Spleen (tissue), 11 donors: Measurements from ENCODE around the gene SEMA3F. TPM values are rescaled to one million over a fixed set of nuclear protein-coding genes. Genes with fewer than 3 reads are reported as not detected.

Experiments used
- DNase-seq: peaks from one replicate; pipeline ENCODE4 v3.0.0-alpha.2; 2020
- H3K27ac ChIP-seq, 8 donors: fragments of 200-600 bp; sonication (generic) in 7 of 8; 1 replicate in 4 of 8; 2 replicates in 4 of 8; pipeline versions ENCODE4 v1.5.0 to v1.8.0; 2016 to 2021; ENCODE audit warnings: inconsistent platforms in 4 of 8, mild to moderate bottlenecking in 4 of 8, moderate library complexity in 1 of 8
- H3K27me3 ChIP-seq, 7 donors: fragments of 200-600 bp; sonication (generic) in 6 of 7; replicated peaks in 1 of 7; 1 replicate in 4 of 7; 2 replicates in 3 of 7; pipeline versions ENCODE4 v1.5.0 to v1.8.0; 2016 to 2021; ENCODE audit warnings: inconsistent platforms in 3 of 7, mild to moderate bottlenecking in 1 of 7
- H3K36me3 ChIP-seq, 6 donors: fragments of 200-600 bp; sonication (generic) in 5 of 6; 1 replicate in 4 of 6; 2 replicates in 2 of 6; pipeline versions ENCODE4 v1.5.0 to v1.8.0; 2016 to 2021; ENCODE audit warnings: inconsistent platforms in 2 of 6
- H3K4me1 ChIP-seq, 6 donors: fragments of 200-600 bp; sonication (generic) in 5 of 6; 1 replicate in 3 of 6; 2 replicates in 3 of 6; pipeline versions ENCODE4 v1.5.0 to v1.8.0; 2016 to 2021; ENCODE audit warnings: inconsistent platforms in 3 of 6
- H3K4me3 ChIP-seq, 8 donors: fragments of 200-600 bp; sonication (generic) in 7 of 8; 1 replicate in 4 of 8; 2 replicates in 4 of 8; pipeline versions ENCODE4 v1.5.0 to v1.8.0; 2016 to 2021; ENCODE audit warnings: inconsistent platforms in 4 of 8, mild to moderate bottlenecking in 4 of 8, moderate library complexity in 2 of 8
- H3K9me3 ChIP-seq, 8 donors: fragments of 200-600 bp; sonication (generic) in 7 of 8; 1 replicate in 4 of 8; 2 replicates in 4 of 8; pipeline versions ENCODE4 v1.5.0 to v1.8.0; 2016 to 2021; ENCODE audit warnings: inconsistent platforms in 4 of 8
- POLR2A ChIP-seq, 3 donors: fragments of 450-650 bp; IDR thresholded peaks; one replicate each; pipeline ENCODE4 v1.5.1; 2017; ENCODE audit warnings: antibody characterized with exemption in 3 of 3, mild to moderate bottlenecking in 1 of 3
- POLR2AphosphoS5 ChIP-seq, 3 donors: sonication (generic); formaldehyde crosslinking; IDR thresholded peaks; one replicate each; pipeline ENCODE4 v1.5.1; 2017; ENCODE audit warnings: antibody characterized with exemption in 3 of 3
- WGBS, 5 donors: extraction: QIAGEN DNeasy Blood & Tissue Kit in 3 of 5; methylation state at CpG; one replicate each; pipeline versions ENCODE4 v1.1.5 to v1.1.7; 2013 to 2018; 5-methylcytosine and 5-hydroxymethylcytosine counted together
- intact Hi-C: fragments of 100-400 bp; cut with DNase I; formaldehyde crosslinking; loops from one replicate; pipeline ENCODE4 v1.15.0; 2023; ENCODE audit warnings: low total_unique reads
- polyA plus RNA-seq, 3 donors: library from polyadenylated mRNA; stranded (reverse); fragments of 200-250 nt; gene quantifications; one replicate each; pipeline ENCODE4 v1.2.1, GENCODE V29; 2013
- total RNA-seq, 7 donors: library from RNA; depleted of rRNA in 3 of 7; stranded (reverse); fragments of >200 nt in 3 of 7; fragmentation: NEBNext Ultra II Directional in 4 of 7; extraction: Animal tissue kit (Norgen Biotek cat#: 25700) in 4 of 7; gene quantifications; one replicate each; pipeline versions ENCODE4 v1.1.0 to v1.2.1, GENCODE V29; 2016 to 2021
- TF ChIP-seq, protein P1 (sequence below), 11 experiments: fragments of 200-600 bp in 7 of 11; fragments of 450-650 bp in 4 of 11; sonication (generic) in 4 of 11; IDR thresholded peaks in 8 of 11; conservative IDR thresholded peaks in 3 of 11; 1 replicate in 7 of 11; 2 replicates in 4 of 11; pipeline versions ENCODE4 v1.4.0 to v1.8.0; 2016 to 2021; ENCODE audit warnings: antibody characterized with exemption in 11 of 11, inconsistent platforms in 4 of 11, mild to moderate bottlenecking in 1 of 11
- donor health status: healthy with polysubstance abuse.
- donor health status: DM: no; HTN: no; CAD: no; lungs with moderate emphysema.
- donor health status: DM: no; HTN: no; CAD: no.
- donor health status: Bipolar disorder and iron deficiency.
- donor health status: healthy.
- donor health status: DM: no; HTN: no; CAD: no.
- donor health status: DM: yes; HTN: yes; CAD: no.

The SEMA3F gene
- total and polyA plus RNA-seq, 10 donors: 16.9 to 205 (median 77.9) TPM

DNA sequence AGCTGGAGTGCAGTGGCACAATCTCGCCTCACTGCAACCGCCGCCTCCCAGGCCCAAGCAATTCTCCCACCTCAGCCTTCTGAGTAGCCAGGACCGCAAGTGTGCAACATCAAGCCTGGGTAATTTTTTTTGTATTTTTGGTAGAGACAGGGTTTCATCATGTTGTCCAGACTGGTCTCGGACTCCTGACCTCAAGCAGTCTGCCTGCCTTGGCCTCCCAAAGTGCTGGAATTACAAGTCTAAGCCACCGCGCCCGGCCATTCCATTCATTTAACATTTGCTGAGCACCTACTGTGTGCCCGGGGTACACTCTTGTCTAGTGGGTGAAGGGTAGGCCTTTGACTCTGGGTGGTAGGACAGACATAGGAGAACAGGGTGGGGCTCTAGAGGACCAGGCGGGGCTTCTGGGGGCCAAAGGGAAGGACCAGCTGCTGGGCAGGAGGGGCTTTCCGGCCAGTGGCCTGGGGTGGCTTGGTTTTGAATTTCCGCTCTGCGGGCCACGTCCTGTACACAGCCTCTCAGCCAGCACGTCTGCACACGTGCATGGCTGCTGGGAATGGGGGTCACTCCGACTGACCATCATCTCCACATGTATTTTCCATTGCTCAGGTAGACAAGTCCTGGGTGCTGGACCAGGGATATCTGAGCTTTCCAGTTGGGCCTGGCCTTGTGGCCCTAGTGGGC lies 52.4 kb downstream of the SEMA3F start:
- Histone ChIP-seq H3K4me3 (no peak overlapping the region), H3K27ac (no peak overlapping the region), H3K4me1 (peaks cover 11 to 22% (median 16%) of the 10 kb centered on the region in 6 donors), H3K9me3 (no peaks in the 10 kb centered on the region), H3K27me3 (peaks cover 0 to 60% (median 40%) of the 10 kb centered on the region in 7 donors), H3K36me3 (no peaks in the 10 kb centered on the region)
- DNase-seq: no peak
- 87 to 93% (median 92%) methylated on average over 11 to 17 of the region's 17 CpGs for WGBS, 5 donors
- intact Hi-C loops: no loop called here
- TF ChIP-seq, protein P1, sequence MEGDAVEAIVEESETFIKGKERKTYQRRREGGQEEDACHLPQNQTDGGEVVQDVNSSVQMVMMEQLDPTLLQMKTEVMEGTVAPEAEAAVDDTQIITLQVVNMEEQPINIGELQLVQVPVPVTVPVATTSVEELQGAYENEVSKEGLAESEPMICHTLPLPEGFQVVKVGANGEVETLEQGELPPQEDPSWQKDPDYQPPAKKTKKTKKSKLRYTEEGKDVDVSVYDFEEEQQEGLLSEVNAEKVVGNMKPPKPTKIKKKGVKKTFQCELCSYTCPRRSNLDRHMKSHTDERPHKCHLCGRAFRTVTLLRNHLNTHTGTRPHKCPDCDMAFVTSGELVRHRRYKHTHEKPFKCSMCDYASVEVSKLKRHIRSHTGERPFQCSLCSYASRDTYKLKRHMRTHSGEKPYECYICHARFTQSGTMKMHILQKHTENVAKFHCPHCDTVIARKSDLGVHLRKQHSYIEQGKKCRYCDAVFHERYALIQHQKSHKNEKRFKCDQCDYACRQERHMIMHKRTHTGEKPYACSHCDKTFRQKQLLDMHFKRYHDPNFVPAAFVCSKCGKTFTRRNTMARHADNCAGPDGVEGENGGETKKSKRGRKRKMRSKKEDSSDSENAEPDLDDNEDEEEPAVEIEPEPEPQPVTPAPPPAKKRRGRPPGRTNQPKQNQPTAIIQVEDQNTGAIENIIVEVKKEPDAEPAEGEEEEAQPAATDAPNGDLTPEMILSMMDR (IDR thresholded peaks at IDR 0.05 in 8 of 11, conservative IDR thresholded peaks at IDR 0.05 in 3 of 11): no peak
- no peak for TF ChIP-seq POLR2A (IDR thresholded peaks at IDR 0.05)
- no peak for TF ChIP-seq POLR2AphosphoS5 (IDR thresholded peaks at IDR 0.05)

- Histone ChIP-seq H3K27me3 (peaks cover 0 to 47% (median 27%) of the 10 kb centered on the region in 7 donors), H3K4me3 (no peak overlapping the region), H3K4me1 (peaks cover 11 to 22% (median 16%) of the 10 kb centered on the region in 6 donors), H3K9me3 (no peaks in the 10 kb centered on the region), H3K27ac (no peak overlapping the region), H3K36me3 (no peaks in the 10 kb centered on the region)
- DNase-seq: no peak
- WGBS, 5 donors: 83 to 91% (median 87%) methylated on average over 10 to 14 of the region's 14 CpGs
- TF ChIP-seq, protein P1 (IDR thresholded peaks at IDR 0.05 in 8 of 11, conservative IDR thresholded peaks at IDR 0.05 in 3 of 11): no peak
- TF ChIP-seq POLR2A (IDR thresholded peaks at IDR 0.05) (no peak), POLR2AphosphoS5 (IDR thresholded peaks at IDR 0.05) (no peak)
- intact Hi-C loops: no loop called here
Measured at GRCh38 chr3:50208677-50209344, 53.7 kb downstream of the SEMA3F start.

GRCh38 chr3:50210176-50210509 lies 55.0 kb downstream of the SEMA3F start:
- intact Hi-C loops: no loop called here
- no peak overlapping the region for H3K27ac ChIP-seq
- no peak for DNase-seq
- peaks cover 7 to 12% (median 9%) of the 10 kb centered on the region in 6 donors for H3K4me1 ChIP-seq
- no peak overlapping the region for H3K4me3 ChIP-seq
- peaks cover 0 to 34% (median 14%) of the 10 kb centered on the region in 7 donors for H3K27me3 ChIP-seq
- 81 to 91% (median 87%) methylated on average over 5 of the region's 5 CpGs; no CpG with 5 or more reads in 1 of the 5 donors for WGBS, 5 donors
- no peak for TF ChIP-seq POLR2AphosphoS5 (IDR thresholded peaks at IDR 0.05)
- TF ChIP-seq, protein P1 (IDR thresholded peaks at IDR 0.05 in 8 of 11, conservative IDR thresholded peaks at IDR 0.05 in 3 of 11): no peak
- TF ChIP-seq POLR2A (IDR thresholded peaks at IDR 0.05): no peak
- H3K9me3 ChIP-seq: no peaks in the 10 kb centered on the region
- H3K36me3 ChIP-seq: no peaks in the 10 kb centered on the region
